Liver (tissue), 9 donors: ENCODE data around the gene SEMA6D. TPM values are rescaled to one million over a fixed set of nuclear protein-coding genes. Genes with fewer than 3 reads are reported as not detected.

Experiments
- DNase-seq: peaks from one replicate; pipeline ENCODE4 v3.0.0-alpha.2; 2017; ENCODE audit warnings: low spot score
- H3K27ac ChIP-seq, 2 donors: one replicate each; pipeline ENCODE4 v1.7.0; 2013; ENCODE audit warnings: inconsistent platforms in 2 of 2, low read length in 2 of 2, control low read depth in 1 of 2, low read depth in 1 of 2, mild to moderate bottlenecking in 1 of 2
- H3K27me3 ChIP-seq, 4 donors: one replicate each; pipeline versions ENCODE4 v1.6.1 to v1.7.0; 2013; ENCODE audit warnings: low read length in 3 of 4, inconsistent platforms in 1 of 4, mild to moderate bottlenecking in 1 of 4, moderate library complexity in 1 of 4; ENCODE audit not compliant: control insufficient read depth in 4 of 4, insufficient read depth in 4 of 4
- H3K36me3 ChIP-seq, 4 donors: one replicate each; pipeline versions ENCODE4 v1.6.1 to v1.7.0; 2013; ENCODE audit warnings: low read length in 3 of 4, mild to moderate bottlenecking in 3 of 4, low read depth in 1 of 4, moderate library complexity in 1 of 4; ENCODE audit not compliant: control insufficient read depth in 4 of 4, insufficient read depth in 3 of 4
- H3K4me1 ChIP-seq, 4 donors: one replicate each; pipeline versions ENCODE4 v1.6.1 to v1.7.0; 2013; ENCODE audit warnings: low read length in 3 of 4, mild to moderate bottlenecking in 3 of 4, moderate library complexity in 1 of 4; ENCODE audit not compliant: control insufficient read depth in 4 of 4, insufficient read depth in 4 of 4
- H3K4me3 ChIP-seq, 3 donors: one replicate each; pipeline versions ENCODE4 v1.6.1 to v1.7.0; 2013; ENCODE audit warnings: low read length in 3 of 3, control low read depth in 1 of 3, low read depth in 1 of 3, mild to moderate bottlenecking in 1 of 3
- H3K9ac ChIP-seq, 2 donors: one replicate each; pipeline ENCODE4 v1.7.0; 2013; ENCODE audit warnings: low read length in 2 of 2, mild to moderate bottlenecking in 2 of 2, moderate library complexity in 2 of 2, control low read depth in 1 of 2, low read depth in 1 of 2
- H3K9me3 ChIP-seq, 4 donors: one replicate each; pipeline versions ENCODE4 v1.6.1 to v1.7.0; 2013; ENCODE audit warnings: low read length in 3 of 4; ENCODE audit not compliant: control insufficient read depth in 4 of 4
- EGR1 ChIP-seq, 2 donors: IDR thresholded peaks; 2 replicates each; pipeline ENCODE4 v1.6.1; 2016 to 2018; ENCODE audit warnings: antibody characterized with exemption in 2 of 2, low read depth in 2 of 2
- FOXA1 ChIP-seq: IDR thresholded peaks from 2 replicates; pipeline ENCODE4 v1.6.1; 2016; ENCODE audit warnings: antibody characterized with exemption
- FOXA2 ChIP-seq: IDR thresholded peaks from 2 replicates; pipeline ENCODE4 v1.6.1; 2016; ENCODE audit warnings: antibody characterized with exemption
- GABPA ChIP-seq, 2 donors: IDR thresholded peaks in 1 of 2; conservative IDR thresholded peaks in 1 of 2; 2 replicates each; pipeline ENCODE4 v1.6.1; 2016; ENCODE audit warnings: antibody characterized with exemption in 2 of 2, mild to moderate bottlenecking in 1 of 2, moderate library complexity in 1 of 2
- HNF4A ChIP-seq, 2 donors: conservative IDR thresholded peaks; 2 replicates each; pipeline ENCODE4 v1.6.1; 2016; ENCODE audit warnings: antibody characterized with exemption in 2 of 2, mild to moderate bottlenecking in 2 of 2
- HNF4G ChIP-seq: IDR thresholded peaks from 2 replicates; pipeline ENCODE4 v1.6.1; 2016; ENCODE audit warnings: antibody characterized with exemption
- JUND ChIP-seq, 2 donors: IDR thresholded peaks; 2 replicates each; pipeline ENCODE4 v1.6.1; 2016; ENCODE audit warnings: antibody characterized with exemption in 2 of 2
- NR2F2 ChIP-seq: IDR thresholded peaks from 2 replicates; pipeline ENCODE4 v1.6.1; 2016; ENCODE audit warnings: antibody characterized with exemption
- RAD21 ChIP-seq, 2 donors: IDR thresholded peaks; 2 replicates each; pipeline ENCODE4 v1.6.1; 2016; ENCODE audit warnings: antibody characterized with exemption in 2 of 2, mild to moderate bottlenecking in 2 of 2
- RXRA ChIP-seq, 2 donors: IDR thresholded peaks; 2 replicates each; pipeline ENCODE4 v1.6.1; 2017 to 2018; ENCODE audit warnings: antibody characterized with exemption in 2 of 2, mild to moderate bottlenecking in 1 of 2
- SP1 ChIP-seq: IDR thresholded peaks from 2 replicates; pipeline ENCODE4 v1.6.1; 2018; ENCODE audit warnings: antibody characterized with exemption, mild to moderate bottlenecking
- TAF1 ChIP-seq: conservative IDR thresholded peaks from 2 replicates; pipeline ENCODE4 v1.6.1; 2016; ENCODE audit warnings: antibody characterized with exemption, mild to moderate bottlenecking
- WGBS: extraction: QIAGEN DNeasy Blood & Tissue Kit; methylation state at CpG from one replicate; pipeline ENCODE4 v1.1.7; 2013; 5-methylcytosine and 5-hydroxymethylcytosine counted together
- polyA plus RNA-seq, 2 donors: library from polyadenylated mRNA; stranded (reverse) in 1 of 2; unstranded in 1 of 2; fragments of 200-250 nt in 1 of 2; fragments of >200 nt in 1 of 2; fragmentation: Nextera tagmentation in 1 of 2; extraction: Ambion mirVana in 1 of 2; gene quantifications; one replicate each; pipeline versions ENCODE4 v1.2.1 to v1.2.3, GENCODE V29; 2013 to 2015
- total RNA-seq, 2 donors: library from RNA; depleted of rRNA; stranded (reverse); fragments of >200 nt; gene quantifications; one replicate each; pipeline ENCODE4 v1.2.3, GENCODE V29; 2014
- TF ChIP-seq, protein P1 (sequence below): fragments of 150-350 bp; IDR thresholded peaks from 2 replicates; pipeline ENCODE4 v1.5.1; 2017; ENCODE audit warnings: improper control_type of control experiment, low read depth, low read length; ENCODE audit not compliant: missing input control
- TF ChIP-seq, protein P2 (sequence below): IDR thresholded peaks from 2 replicates; pipeline ENCODE4 v1.6.1; 2016; ENCODE audit warnings: antibody characterized with exemption
- TF ChIP-seq, protein P3 (sequence below): IDR thresholded peaks from 2 replicates; pipeline ENCODE4 v1.6.1; 2016; ENCODE audit warnings: antibody characterized with exemption
- TF ChIP-seq, protein P4 (sequence below): IDR thresholded peaks from 2 replicates; pipeline ENCODE4 v1.6.1; 2016; ENCODE audit warnings: antibody characterized with exemption
- TF ChIP-seq, protein P5 (sequence below): IDR thresholded peaks from 2 replicates; pipeline ENCODE4 v1.6.1; 2016; ENCODE audit warnings: antibody characterized with exemption, mild to moderate bottlenecking
- donor health status: healthy.
- donor health status: healthy.
- donor health status: healthy.
- donor health status: healthy.
- donor health status: healthy.

The SEMA6D gene
- total and polyA plus RNA-seq, 4 donors, result 1.0 to 4.5 (median 3.1) TPM

DNA sequence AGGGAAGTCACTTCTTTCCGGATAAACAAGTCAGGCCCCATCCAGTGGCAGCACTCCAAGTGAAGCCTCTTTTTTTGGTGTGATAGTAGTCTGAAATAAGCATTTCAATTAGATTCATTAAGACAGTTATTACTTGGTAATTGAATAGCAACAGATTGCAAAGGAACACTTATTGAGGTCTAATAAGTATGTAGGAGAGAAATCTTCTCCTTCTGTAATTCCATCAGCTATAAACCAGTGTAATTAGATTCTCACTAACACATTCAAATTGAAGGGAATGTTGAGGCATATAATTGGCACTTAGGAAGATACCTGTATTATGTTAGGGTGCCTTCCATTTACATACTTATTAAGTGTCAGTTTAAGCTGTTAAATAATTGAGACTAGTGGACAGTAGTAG lies 73.9 kb downstream of the SEMA6D start:
- WGBS, result 29% methylated on average over 1 of the region's 1 CpG
- DNase-seq, result no peak
- no peaks in the 10 kb centered on the region for H3K36me3 ChIP-seq
- no peaks in the 10 kb centered on the region for H3K4me1 ChIP-seq
- H3K27ac ChIP-seq, result no peak overlapping the region
- H3K9ac ChIP-seq, result no peak overlapping the region
- peaks cover 0 to 3% (median 0%) of the 10 kb centered on the region in 4 donors for H3K27me3 ChIP-seq
- no peak overlapping the region for H3K4me3 ChIP-seq
- TF ChIP-seq, protein P1, sequence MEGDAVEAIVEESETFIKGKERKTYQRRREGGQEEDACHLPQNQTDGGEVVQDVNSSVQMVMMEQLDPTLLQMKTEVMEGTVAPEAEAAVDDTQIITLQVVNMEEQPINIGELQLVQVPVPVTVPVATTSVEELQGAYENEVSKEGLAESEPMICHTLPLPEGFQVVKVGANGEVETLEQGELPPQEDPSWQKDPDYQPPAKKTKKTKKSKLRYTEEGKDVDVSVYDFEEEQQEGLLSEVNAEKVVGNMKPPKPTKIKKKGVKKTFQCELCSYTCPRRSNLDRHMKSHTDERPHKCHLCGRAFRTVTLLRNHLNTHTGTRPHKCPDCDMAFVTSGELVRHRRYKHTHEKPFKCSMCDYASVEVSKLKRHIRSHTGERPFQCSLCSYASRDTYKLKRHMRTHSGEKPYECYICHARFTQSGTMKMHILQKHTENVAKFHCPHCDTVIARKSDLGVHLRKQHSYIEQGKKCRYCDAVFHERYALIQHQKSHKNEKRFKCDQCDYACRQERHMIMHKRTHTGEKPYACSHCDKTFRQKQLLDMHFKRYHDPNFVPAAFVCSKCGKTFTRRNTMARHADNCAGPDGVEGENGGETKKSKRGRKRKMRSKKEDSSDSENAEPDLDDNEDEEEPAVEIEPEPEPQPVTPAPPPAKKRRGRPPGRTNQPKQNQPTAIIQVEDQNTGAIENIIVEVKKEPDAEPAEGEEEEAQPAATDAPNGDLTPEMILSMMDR, result no peak
- no peak for TF ChIP-seq GABPA (IDR thresholded peaks at IDR 0.05 in 1 of 2, conservative IDR thresholded peaks at IDR 0.05 in 1 of 2)
- no peak for TF ChIP-seq NR2F2
- TF ChIP-seq SP1, result no peak
- no peak for TF ChIP-seq FOXA2
- TF ChIP-seq, protein P2, sequence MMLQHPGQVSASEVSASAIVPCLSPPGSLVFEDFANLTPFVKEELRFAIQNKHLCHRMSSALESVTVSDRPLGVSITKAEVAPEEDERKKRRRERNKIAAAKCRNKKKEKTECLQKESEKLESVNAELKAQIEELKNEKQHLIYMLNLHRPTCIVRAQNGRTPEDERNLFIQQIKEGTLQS, result no peak
- TF ChIP-seq, protein P3, sequence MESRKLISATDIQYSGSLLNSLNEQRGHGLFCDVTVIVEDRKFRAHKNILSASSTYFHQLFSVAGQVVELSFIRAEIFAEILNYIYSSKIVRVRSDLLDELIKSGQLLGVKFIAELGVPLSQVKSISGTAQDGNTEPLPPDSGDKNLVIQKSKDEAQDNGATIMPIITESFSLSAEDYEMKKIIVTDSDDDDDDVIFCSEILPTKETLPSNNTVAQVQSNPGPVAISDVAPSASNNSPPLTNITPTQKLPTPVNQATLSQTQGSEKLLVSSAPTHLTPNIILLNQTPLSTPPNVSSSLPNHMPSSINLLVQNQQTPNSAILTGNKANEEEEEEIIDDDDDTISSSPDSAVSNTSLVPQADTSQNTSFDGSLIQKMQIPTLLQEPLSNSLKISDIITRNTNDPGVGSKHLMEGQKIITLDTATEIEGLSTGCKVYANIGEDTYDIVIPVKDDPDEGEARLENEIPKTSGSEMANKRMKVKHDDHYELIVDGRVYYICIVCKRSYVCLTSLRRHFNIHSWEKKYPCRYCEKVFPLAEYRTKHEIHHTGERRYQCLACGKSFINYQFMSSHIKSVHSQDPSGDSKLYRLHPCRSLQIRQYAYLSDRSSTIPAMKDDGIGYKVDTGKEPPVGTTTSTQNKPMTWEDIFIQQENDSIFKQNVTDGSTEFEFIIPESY, result no peak
- TF ChIP-seq, protein P4, sequence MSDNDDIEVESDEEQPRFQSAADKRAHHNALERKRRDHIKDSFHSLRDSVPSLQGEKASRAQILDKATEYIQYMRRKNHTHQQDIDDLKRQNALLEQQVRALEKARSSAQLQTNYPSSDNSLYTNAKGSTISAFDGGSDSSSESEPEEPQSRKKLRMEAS, result no peak
- TF ChIP-seq RAD21 (IDR thresholded peaks at IDR 0.05), result no peak
- no peak for TF ChIP-seq TAF1
- TF ChIP-seq, protein P5, sequence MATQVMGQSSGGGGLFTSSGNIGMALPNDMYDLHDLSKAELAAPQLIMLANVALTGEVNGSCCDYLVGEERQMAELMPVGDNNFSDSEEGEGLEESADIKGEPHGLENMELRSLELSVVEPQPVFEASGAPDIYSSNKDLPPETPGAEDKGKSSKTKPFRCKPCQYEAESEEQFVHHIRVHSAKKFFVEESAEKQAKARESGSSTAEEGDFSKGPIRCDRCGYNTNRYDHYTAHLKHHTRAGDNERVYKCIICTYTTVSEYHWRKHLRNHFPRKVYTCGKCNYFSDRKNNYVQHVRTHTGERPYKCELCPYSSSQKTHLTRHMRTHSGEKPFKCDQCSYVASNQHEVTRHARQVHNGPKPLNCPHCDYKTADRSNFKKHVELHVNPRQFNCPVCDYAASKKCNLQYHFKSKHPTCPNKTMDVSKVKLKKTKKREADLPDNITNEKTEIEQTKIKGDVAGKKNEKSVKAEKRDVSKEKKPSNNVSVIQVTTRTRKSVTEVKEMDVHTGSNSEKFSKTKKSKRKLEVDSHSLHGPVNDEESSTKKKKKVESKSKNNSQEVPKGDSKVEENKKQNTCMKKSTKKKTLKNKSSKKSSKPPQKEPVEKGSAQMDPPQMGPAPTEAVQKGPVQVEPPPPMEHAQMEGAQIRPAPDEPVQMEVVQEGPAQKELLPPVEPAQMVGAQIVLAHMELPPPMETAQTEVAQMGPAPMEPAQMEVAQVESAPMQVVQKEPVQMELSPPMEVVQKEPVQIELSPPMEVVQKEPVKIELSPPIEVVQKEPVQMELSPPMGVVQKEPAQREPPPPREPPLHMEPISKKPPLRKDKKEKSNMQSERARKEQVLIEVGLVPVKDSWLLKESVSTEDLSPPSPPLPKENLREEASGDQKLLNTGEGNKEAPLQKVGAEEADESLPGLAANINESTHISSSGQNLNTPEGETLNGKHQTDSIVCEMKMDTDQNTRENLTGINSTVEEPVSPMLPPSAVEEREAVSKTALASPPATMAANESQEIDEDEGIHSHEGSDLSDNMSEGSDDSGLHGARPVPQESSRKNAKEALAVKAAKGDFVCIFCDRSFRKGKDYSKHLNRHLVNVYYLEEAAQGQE, result no peak
- no peak for TF ChIP-seq EGR1 (IDR thresholded peaks at IDR 0.05; ENCODE audit: low read depth in 2 of 2)
- no peak for TF ChIP-seq RXRA (IDR thresholded peaks at IDR 0.05)
- no peak for TF ChIP-seq HNF4A (conservative IDR thresholded peaks at IDR 0.05)
- no peak for TF ChIP-seq FOXA1
- TF ChIP-seq HNF4G, result no peak
- no peak for TF ChIP-seq JUND (IDR thresholded peaks at IDR 0.05)
- H3K9me3 ChIP-seq, result peaks cover 0 to 4% (median 0%) of the 10 kb centered on the region in 4 donors

DNA sequence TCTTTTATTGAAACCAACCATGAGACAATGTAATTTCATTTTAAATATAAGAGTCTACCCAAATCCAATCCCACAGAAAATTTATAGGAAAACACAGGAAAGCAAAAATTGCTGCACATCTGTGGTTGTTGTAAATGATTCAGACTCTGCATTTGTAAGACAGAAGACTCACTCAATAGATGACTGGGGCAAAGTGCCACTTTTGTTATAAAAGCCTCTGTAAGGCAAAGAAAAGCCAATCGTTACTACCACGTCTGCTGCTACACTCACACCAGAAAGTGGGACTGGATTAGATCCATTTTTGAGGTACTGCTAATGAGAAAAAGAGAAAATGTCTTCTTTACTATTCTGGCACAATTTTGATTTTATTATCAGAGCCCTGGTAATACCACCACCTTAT lies 74.9 kb downstream of the SEMA6D start:
- Histone ChIP-seq H3K27me3 (peaks cover 0 to 3% (median 0%) of the 10 kb centered on the region in 4 donors), H3K4me1 (no peaks in the 10 kb centered on the region), H3K27ac (no peak overlapping the region), H3K9me3 (no peaks in the 10 kb centered on the region), H3K4me3 (no peak overlapping the region), H3K36me3 (no peaks in the 10 kb centered on the region), H3K9ac (no peak overlapping the region)
- no peak for DNase-seq
- TF ChIP-seq EGR1 (IDR thresholded peaks at IDR 0.05; ENCODE audit: low read depth in 2 of 2), result no peak
- TF ChIP-seq, protein P1, result no peak
- TF ChIP-seq, protein P5, result no peak
- 62% methylated on average over 2 of the region's 2 CpGs for WGBS
